ENCODE results near the gene ZNF146. TPM values are rescaled to one million over a fixed set of nuclear protein-coding genes. Genes with fewer than 3 reads are reported as not detected.

ZNF146 gene
- total and polyA plus RNA-seq, 2 experiments from 2014 or later, result 143 to 249 TPM

- DNase-seq (ENCODE audit: low spot score), result peak; percentile 97
- Mint-ChIP-seq H3K27me3 (ENCODE audit: insufficient read depth, low read depth, poor library complexity) (peaks cover 5% of the 10 kb centered on the region), H3K9me3 (peaks cover 7% of the 10 kb centered on the region; the same call in 2 of the 3 replicates), H3K4me1 (peaks cover 9% of the 10 kb centered on the region), H3K36me3 (ENCODE audit: low read depth) (peaks cover 3% of the 10 kb centered on the region; the same call in 1 of the 3 replicates), H3K27ac (no peak overlapping the region), H3K4me3 (peak overlapping the region; percentile 64; the same call in 2 of the 3 replicates)
- Histone ChIP-seq H3K4me2 (peak overlapping the region; percentile 70), H3K4me1 (ENCODE audit: insufficient read depth) (peaks cover 23% of the 10 kb centered on the region), H3K27me3 (ENCODE audit: insufficient read depth) (peaks cover 5% of the 10 kb centered on the region; the same call in 1 of the 2 replicates), H3F3A (replicated peaks; ENCODE audit: low read depth) (0 out of 2 replicates have a peak, but pooled peaks cover 11% of the 10 kb centered on the region), H3K4me3 (peak overlapping the region; percentile 49), H3K79me2 (replicated peaks; ENCODE audit: insufficient read depth) (no peaks in the 10 kb centered on the region), H3K9me2 (ENCODE audit: insufficient read depth) (peaks cover 6% of the 10 kb centered on the region), H3K36me3 (ENCODE audit: insufficient read depth) (no peaks in the 10 kb centered on the region), H2AFZ (peak overlapping the region; percentile 91; the same call in 1 of the 2 replicates), H3K27ac (ENCODE audit: low read depth) (peak overlapping the region; percentile 48), H4K20me1 (replicated peaks; ENCODE audit: insufficient read depth) (no peaks in the 10 kb centered on the region)
- ATAC-seq, result peak; percentile 80
- TF ChIP-seq POLR2AphosphoS5 (IDR thresholded peaks at IDR 0.05; ENCODE audit: low read depth), result peak; percentile 68
- peak; percentile 87 for TF ChIP-seq ETS1 (IDR thresholded peaks at IDR 0.05)
- TF ChIP-seq JUNB (IDR thresholded peaks at IDR 0.05; ENCODE audit: unreplicated experiment), result no peak
- TF ChIP-seq CTCF (conservative IDR thresholded peaks at IDR 0.05; ENCODE audit: low read depth in 2 of 2), result peak; percentile 40 to 46
Observed at GRCh38 chr19:36245210-36246005, 30.5 kb downstream of the ZNF146 start.

DNA sequence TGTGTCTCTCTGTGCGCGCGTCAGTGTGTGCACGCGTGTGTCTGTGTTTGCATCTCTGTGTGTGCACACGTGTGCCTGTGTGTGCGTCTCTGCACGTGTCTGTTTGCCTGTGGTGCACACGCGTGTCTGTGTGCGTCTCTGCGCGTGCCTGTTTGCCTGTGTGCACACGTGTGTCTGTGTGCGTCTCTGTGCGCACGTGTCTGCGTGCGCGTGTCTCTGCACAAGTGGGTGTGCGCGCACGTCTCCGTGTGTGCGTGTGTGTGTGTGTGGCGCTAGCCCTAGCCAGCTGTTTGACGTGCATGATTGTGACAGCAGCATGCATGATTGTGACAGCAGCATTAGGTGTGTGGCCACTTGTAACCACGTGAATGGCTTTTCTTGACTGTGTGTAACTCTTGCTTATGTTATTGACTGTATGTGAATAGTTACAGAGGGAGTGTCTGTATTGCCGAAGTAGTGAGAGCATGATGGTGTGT, 31.1 kb downstream of the ZNF146 start:
- H3K4me2 ChIP-seq, result peak overlapping the region; percentile 70
- no peaks in the 10 kb centered on the region for H3K79me2 ChIP-seq (replicated peaks; ENCODE audit: insufficient read depth)
- H3K27me3 ChIP-seq (ENCODE audit: insufficient read depth), result peaks cover 5% of the 10 kb centered on the region; the same call in 1 of the 2 replicates
- peak overlapping the region; percentile 57; the same call in 2 of the 3 replicates for H3K4me3 Mint-ChIP-seq
- DNase-seq (ENCODE audit: low spot score) (no peak), ATAC-seq (no peak)
- 0 out of 2 replicates have a peak, but pooled peaks cover 11% of the 10 kb centered on the region for H3F3A ChIP-seq (replicated peaks; ENCODE audit: low read depth)
- peaks cover 23% of the 10 kb centered on the region for H3K4me1 ChIP-seq (ENCODE audit: insufficient read depth)
- peaks cover 5% of the 10 kb centered on the region for H3K27me3 Mint-ChIP-seq (ENCODE audit: insufficient read depth, low read depth, poor library complexity)
- peaks cover 7% of the 10 kb centered on the region; the same call in 2 of the 3 replicates for H3K9me3 Mint-ChIP-seq
- TF ChIP-seq JUNB (IDR thresholded peaks at IDR 0.05; ENCODE audit: unreplicated experiment), result no peak
- TF ChIP-seq POLR2AphosphoS5 (IDR thresholded peaks at IDR 0.05; ENCODE audit: low read depth), result no peak
- no peak for TF ChIP-seq CTCF (conservative IDR thresholded peaks at IDR 0.05; ENCODE audit: low read depth in 2 of 2)
- H3K36me3 ChIP-seq (ENCODE audit: insufficient read depth), result no peaks in the 10 kb centered on the region
- H3K36me3 Mint-ChIP-seq (ENCODE audit: low read depth), result peaks cover 3% of the 10 kb centered on the region; the same call in 1 of the 3 replicates
- peaks cover 6% of the 10 kb centered on the region for H3K9me2 ChIP-seq (ENCODE audit: insufficient read depth)
- H3K27ac Mint-ChIP-seq, result no peak overlapping the region
- H4K20me1 ChIP-seq (replicated peaks; ENCODE audit: insufficient read depth), result no peaks in the 10 kb centered on the region
- peak overlapping the region; percentile 83; the same call in 1 of the 2 replicates for H3K27ac ChIP-seq (ENCODE audit: low read depth)
- H2AFZ ChIP-seq, result peak overlapping the region; percentile 91; the same call in 1 of the 2 replicates
- H3K4me1 Mint-ChIP-seq, result peaks cover 9% of the 10 kb centered on the region
- peak overlapping the region; percentile 49 for H3K4me3 ChIP-seq

Measured in GM23338 (cell line).